Right lobe of liver (tissue), 6 donors: Measurements from ENCODE around the gene UNC5CL. TPM values are rescaled to one million over a fixed set of nuclear protein-coding genes. Genes with fewer than 3 reads are reported as not detected.

ENCODE experiments used
- ATAC-seq, 4 donors: fragments of 200-7000 bp; cut with Tn5 transposase; one replicate each; pipeline ENCODE4 v1.9.1; 2020; ENCODE audit warnings: mild to moderate bottlenecking in 4 of 4, moderate library complexity in 4 of 4
- DNase-seq, 3 donors: peaks; one replicate each; pipeline ENCODE4 v3.0.0-alpha.2; 2020
- H3K27ac ChIP-seq, 3 donors: fragments of 200-600 bp; one replicate each; pipeline ENCODE4 v1.8.0; 2022
- H3K27me3 ChIP-seq, 2 donors: fragments of 200-600 bp; one replicate each; pipeline ENCODE4 v1.8.0; 2022
- H3K36me3 ChIP-seq, 4 donors: fragments of 200-600 bp; sonication (generic) in 1 of 4; one replicate each; pipeline versions ENCODE4 v1.5.1 to v1.8.0; 2017 to 2022; ENCODE audit warnings: control low read depth in 1 of 4
- H3K4me1 ChIP-seq, 4 donors: fragments of 200-600 bp; sonication (generic) in 1 of 4; one replicate each; pipeline versions ENCODE4 v1.5.1 to v1.8.0; 2017 to 2022; ENCODE audit warnings: control low read depth in 1 of 4
- H3K4me3 ChIP-seq, 3 donors: fragments of 200-600 bp; one replicate each; pipeline ENCODE4 v1.8.0; 2022
- H3K9me3 ChIP-seq, 4 donors: fragments of 200-600 bp; sonication (generic) in 1 of 4; one replicate each; pipeline versions ENCODE4 v1.5.1 to v1.8.0; 2017 to 2022; ENCODE audit warnings: control low read depth in 1 of 4
- POLR2A ChIP-seq: fragments of 450-650 bp; IDR thresholded peaks from one replicate; pipeline ENCODE4 v1.6.1; 2017; ENCODE audit warnings: antibody characterized with exemption, mild to moderate bottlenecking
- WGBS: methylation state at CpG from one replicate; pipeline ENCODE4 v1.1.6; 2018; ENCODE audit warnings: low coverage, low lambda C conversion rate; ENCODE audit not compliant: insufficient coverage; ENCODE audit errors: missing lambda C conversion rate; 5-methylcytosine and 5-hydroxymethylcytosine counted together
- intact Hi-C, 2 donors: fragments of 100-400 bp; cut with DNase I; formaldehyde crosslinking; loops; one replicate each; pipeline versions ENCODE4 v1.11.2 to v1.14.1; 2022
- total RNA-seq, 6 experiments: library from RNA; depleted of rRNA in 2 of 6; stranded (reverse); fragments of >200 nt in 2 of 6; fragmentation: NEBNext Ultra II Directional in 3 of 6; extraction: Animal tissue kit (Norgen Biotek cat#: 25700) in 3 of 6; gene quantifications; one replicate each; pipeline versions ENCODE4 v1.1.0 to v1.2.4, GENCODE V29; 2016 to 2023
- TF ChIP-seq, protein P1 (sequence below), 4 donors: fragments of 200-600 bp in 3 of 4; fragments of 450-650 bp in 1 of 4; IDR thresholded peaks; one replicate each; pipeline versions ENCODE4 v1.5.1 to v1.8.0; 2016 to 2022; ENCODE audit warnings: antibody characterized with exemption in 4 of 4, mild to moderate bottlenecking in 2 of 4
- donor health status: DM: no; HTN: yes; CAD: no.
- donor health status: DM: no; HTN: no; CAD: no.
- donor health status: DM: no; HTN: no; CAD: no.
- donor health status: DM: no; HTN: yes; CAD: no.
- donor health status: DM: no; HTN: yes; CAD: no.

Gene UNC5CL
- total RNA-seq, 6 experiments from 2014 or later, result 5.0 to 35.7 (median 13.5) TPM

- no peak for DNase-seq
These were observed 42.3 kb downstream of the UNC5CL start for GRCh38 chr6:40996591-40997233.

DNA sequence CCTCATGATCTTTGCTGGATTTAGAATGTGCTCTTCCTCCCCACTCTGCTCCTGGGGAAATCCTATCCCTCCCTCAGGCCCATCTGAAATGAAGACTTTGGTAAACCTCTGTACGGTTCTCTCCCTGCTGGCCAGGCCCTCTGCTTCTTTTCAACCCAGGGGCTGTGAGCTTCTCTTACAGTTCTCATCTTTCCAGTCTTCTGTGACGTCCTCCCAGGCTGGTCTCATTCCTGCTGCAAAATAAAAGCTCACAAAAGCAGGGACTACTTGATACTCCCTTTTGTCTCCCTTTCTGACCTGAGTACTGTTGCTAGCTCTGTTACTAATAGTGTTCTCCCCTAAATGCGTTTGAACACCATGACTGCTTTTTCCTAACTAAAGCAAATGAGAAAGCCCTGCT, 46.3 kb downstream of the UNC5CL start:
- no peak for DNase-seq
- no peak overlapping the region for H3K4me3 ChIP-seq
- WGBS, result 63% methylated on average over 3 of the region's 3 CpGs
- no peaks in the 10 kb centered on the region for H3K27me3 ChIP-seq
- H3K36me3 ChIP-seq, result no peaks in the 10 kb centered on the region
- no peaks in the 10 kb centered on the region for H3K9me3 ChIP-seq
- no peak for ATAC-seq
- intact Hi-C loops, result no loop called here
- peaks cover 0 to 19% (median 9%) of the 10 kb centered on the region in 4 donors for H3K4me1 ChIP-seq
- no peak overlapping the region for H3K27ac ChIP-seq
- TF ChIP-seq POLR2A, result no peak
- TF ChIP-seq, protein P1, sequence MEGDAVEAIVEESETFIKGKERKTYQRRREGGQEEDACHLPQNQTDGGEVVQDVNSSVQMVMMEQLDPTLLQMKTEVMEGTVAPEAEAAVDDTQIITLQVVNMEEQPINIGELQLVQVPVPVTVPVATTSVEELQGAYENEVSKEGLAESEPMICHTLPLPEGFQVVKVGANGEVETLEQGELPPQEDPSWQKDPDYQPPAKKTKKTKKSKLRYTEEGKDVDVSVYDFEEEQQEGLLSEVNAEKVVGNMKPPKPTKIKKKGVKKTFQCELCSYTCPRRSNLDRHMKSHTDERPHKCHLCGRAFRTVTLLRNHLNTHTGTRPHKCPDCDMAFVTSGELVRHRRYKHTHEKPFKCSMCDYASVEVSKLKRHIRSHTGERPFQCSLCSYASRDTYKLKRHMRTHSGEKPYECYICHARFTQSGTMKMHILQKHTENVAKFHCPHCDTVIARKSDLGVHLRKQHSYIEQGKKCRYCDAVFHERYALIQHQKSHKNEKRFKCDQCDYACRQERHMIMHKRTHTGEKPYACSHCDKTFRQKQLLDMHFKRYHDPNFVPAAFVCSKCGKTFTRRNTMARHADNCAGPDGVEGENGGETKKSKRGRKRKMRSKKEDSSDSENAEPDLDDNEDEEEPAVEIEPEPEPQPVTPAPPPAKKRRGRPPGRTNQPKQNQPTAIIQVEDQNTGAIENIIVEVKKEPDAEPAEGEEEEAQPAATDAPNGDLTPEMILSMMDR (IDR thresholded peaks at IDR 0.05), result no peak

More at GRCh38 chr6:40996591-40997233, 42.3 kb downstream of the UNC5CL start:
- H3K9me3 ChIP-seq, result no peaks in the 10 kb centered on the region
- H3K27me3 ChIP-seq, result no peaks in the 10 kb centered on the region
- peak overlapping the region; percentile 1 to 47 (median 4) for H3K27ac ChIP-seq
- intact Hi-C loops, result no loop called here
- peaks cover 0 to 29% (median 9%) of the 10 kb centered on the region in 4 donors for H3K4me1 ChIP-seq
- 45% methylated on average over 6 of the region's 6 CpGs for WGBS
- TF ChIP-seq, protein P1 (IDR thresholded peaks at IDR 0.05), result no peak
- TF ChIP-seq POLR2A, result no peak
- no peak overlapping the region for H3K4me3 ChIP-seq
- peak; percentile 22 to 35 (median 26) for ATAC-seq
- no peaks in the 10 kb centered on the region for H3K36me3 ChIP-seq

GRCh38 chr6:40990301-40990700, 48.7 kb downstream of the UNC5CL start:
- H3K9me3 ChIP-seq, result no peaks in the 10 kb centered on the region
- H3K36me3 ChIP-seq, result no peaks in the 10 kb centered on the region
- no peaks in the 10 kb centered on the region for H3K4me1 ChIP-seq
- no peak for ATAC-seq
- 90% methylated on average over 3 of the region's 4 CpGs for WGBS
- no peak for TF ChIP-seq POLR2A
- TF ChIP-seq, protein P1 (IDR thresholded peaks at IDR 0.05), result no peak
- intact Hi-C loops, result no loop called here
- no peaks in the 10 kb centered on the region for H3K27me3 ChIP-seq
- H3K27ac ChIP-seq, result no peak overlapping the region
- DNase-seq, result no peak
- no peak overlapping the region for H3K4me3 ChIP-seq

- ATAC-seq, result no peak
- Histone ChIP-seq H3K27ac (no peak overlapping the region), H3K9me3 (no peaks in the 10 kb centered on the region), H3K4me3 (no peak overlapping the region), H3K36me3 (no peaks in the 10 kb centered on the region), H3K4me1 (no peaks in the 10 kb centered on the region), H3K27me3 (no peaks in the 10 kb centered on the region)
- no peak for DNase-seq
- TF ChIP-seq POLR2A, result no peak
- TF ChIP-seq, protein P1 (IDR thresholded peaks at IDR 0.05), result no peak
- intact Hi-C loops, result no loop called here
- 67% methylated on average over 15 of the region's 15 CpGs for WGBS
These were observed 49.5 kb downstream of the UNC5CL start for GRCh38 chr6:40989204-40990169.
